ENCODE data around the gene SCCPDH.
"Not testable (repeated sequence)": the region's sequence is repeated elsewhere in the genome, so short reads cannot be mapped to it uniquely, and the experiment has no call there.

SCCPDH gene

DNA sequence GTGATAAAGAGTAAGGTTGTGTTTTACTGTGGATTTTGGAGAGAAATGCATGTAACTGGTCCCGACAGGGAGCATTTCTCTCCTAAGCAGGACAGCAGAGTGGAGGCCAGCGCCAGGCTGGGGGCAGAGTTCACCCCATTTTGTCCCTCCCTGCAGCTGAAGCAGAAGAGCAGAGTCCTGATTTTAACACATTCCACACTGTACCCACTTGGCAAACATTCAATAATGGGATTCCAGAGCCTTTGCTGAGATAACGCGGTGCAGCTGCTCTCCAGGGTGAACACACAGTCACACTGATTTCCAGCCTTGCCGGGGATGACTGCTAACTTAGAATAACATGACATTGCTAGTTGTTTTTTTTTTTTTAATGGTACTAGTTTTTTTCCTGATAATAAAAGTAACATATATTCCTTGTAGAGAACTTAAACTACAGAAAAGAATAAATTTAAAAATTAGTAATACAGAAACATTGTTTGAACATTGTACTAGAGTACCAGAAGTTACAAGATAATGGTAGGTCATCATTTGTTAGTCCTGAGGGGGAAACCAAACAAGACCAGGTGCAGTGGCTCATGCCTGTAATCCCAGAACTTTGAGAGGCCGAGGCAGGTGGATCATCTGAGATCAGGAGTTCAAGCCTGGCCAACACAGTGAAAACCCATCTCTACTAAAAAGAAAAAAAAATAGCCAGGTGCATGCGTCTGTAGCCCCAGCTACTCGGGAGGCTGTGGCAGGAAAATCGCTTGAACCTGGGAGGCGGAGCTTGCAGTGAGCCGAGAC is 77.2 kb downstream of the SCCPDH start:
- no peak for DNase-seq

DNA sequence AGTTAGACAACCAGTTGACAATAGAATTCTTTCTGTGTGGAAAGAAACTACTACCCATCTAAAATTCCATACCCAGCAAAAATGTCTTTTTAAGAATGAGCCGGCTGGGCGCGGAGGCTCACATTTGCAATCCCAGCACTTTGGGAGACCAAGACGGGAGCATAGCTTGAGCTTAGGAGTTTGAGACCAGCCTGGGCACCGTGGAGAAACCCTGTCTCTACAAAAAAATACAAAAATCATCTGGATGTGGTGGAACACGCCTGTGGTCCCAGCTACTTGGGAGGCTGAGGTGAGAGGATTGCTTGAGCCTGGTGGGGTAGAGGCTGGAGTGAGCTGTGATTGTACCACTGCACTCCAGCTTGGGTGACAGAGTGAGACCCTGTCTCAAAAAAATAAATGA is 79.2 kb downstream of the SCCPDH start:
- DNase-seq: no peak

DNA sequence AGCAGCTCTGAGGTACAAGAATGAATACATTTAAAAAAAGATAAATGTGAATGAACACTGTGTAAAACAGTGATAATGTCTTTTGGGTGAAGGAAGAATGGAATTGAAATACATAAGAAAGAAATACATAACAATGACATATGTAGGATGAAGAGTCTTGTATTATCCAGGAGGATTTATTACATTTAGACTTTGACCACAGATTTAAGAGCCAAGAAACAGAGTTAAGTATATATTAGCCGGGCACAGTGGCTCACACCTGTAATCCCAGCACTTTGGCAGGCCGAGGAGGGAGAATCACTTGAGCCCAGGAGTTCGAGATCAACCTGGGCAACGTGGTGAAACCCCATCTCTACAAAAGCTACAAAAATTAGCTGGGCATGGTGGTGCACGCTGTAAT is 79.7 kb downstream of the SCCPDH start:
- DNase-seq: no peak

DNA sequence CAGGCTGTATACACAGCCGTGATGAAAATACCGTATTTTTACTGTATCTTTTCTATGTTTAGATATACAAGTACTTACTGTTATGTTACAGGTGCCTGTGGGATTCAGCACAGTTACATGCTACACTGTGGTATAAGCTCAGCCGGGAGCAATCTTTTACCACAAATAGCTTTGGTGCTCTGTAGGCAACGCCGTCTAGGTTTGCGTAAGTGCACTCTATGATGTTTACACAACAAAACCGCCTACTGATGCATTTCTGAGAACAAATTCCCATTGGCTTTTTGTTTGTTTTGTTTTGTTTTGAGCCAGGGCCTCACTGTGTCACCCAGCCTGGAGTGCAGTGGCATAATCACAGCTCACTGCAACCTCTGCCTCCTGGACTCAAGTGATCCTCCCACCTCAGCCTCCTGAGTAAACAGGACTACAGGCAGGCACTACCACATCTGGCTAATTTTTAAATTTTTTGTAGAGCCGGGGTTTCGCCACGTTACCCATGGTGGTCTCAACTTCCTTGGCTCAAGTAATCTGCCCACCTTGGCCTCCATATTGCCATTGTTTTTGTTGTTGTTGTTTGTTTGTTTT is 81.0 kb downstream of the SCCPDH start:
- no peak for DNase-seq

DNA sequence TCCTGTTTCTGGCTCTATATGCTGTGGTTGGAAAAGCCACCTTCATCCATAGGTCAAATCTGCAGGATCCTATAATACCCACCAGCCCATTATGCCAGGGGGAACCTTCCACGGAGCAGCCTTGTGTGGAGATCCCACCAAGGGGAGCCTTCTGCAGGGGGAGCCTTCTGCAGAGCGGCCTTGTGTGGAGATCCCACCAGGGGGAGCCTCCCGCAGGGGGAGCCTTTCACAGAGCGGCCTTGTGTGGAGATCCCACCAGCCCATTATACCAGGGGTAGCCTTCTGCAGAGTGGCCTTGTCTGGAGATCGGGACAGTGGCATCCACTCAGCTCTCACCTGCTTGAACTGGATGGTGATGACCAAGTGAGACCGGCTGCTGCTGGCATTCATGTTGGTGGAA is 85.3 kb downstream of the SCCPDH start:
- no peak for DNase-seq

DNA sequence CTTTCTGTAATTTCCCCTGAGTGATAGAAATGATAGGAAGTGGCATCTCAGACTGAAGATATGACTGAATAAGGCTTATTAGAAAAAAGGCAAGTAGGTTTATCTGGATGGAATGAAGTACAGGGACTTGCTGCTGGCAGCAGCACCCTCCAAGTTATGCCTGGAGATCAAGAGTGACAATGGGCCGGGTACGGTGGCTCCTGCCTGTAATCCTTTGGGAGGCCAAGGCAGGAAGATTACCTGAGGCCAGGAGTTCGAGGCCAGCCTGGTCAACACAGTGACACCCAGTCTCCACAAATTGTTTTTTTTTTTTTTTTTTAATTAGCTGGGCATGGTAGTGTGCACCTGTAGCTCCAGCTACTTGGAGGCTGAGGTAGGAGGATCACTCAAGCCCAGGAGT is 87.8 kb downstream of the SCCPDH start:
- DNase-seq: no peak

DNA sequence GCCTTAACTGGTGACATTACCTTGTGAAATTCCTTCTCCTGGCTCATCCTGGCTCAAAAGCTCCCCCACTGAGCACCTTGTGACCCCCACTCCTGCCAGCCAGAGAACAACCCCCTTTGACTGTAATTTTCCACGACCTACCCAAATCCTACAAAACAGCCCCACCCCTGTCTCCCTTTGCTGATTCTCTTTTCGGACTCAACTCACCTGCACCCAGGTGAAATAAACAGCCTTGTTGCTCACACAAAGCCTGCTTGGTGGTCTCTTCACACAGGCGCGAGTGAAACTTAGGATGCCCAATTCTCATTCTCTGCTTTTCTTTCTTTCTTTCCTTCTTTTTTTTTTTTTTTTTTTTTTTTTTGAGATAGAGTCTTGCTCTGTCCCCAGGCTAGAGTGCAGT is 89.1 kb downstream of the SCCPDH start:
- not testable (repeated sequence) for DNase-seq

DNA sequence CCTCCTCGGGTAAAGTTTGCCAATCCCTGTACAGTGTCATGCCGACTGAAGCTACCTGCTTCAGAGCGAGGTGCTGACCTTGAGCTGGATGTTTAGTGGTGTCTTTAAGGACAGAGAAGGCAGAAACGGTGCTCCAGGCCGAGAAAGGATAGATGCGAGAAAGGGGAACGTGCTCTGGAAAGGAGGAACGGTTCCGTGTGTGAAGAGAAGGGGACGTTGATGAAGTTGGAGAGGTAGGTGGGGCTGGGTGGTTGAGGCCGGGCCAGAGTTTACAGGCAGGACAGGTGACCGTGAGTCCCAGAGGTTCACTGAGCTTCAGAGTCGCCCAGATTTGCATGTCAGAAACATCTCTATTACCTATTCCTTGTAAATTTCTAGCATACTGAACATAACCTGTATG is 90.7 kb downstream of the SCCPDH start:
- no peak for DNase-seq

DNA sequence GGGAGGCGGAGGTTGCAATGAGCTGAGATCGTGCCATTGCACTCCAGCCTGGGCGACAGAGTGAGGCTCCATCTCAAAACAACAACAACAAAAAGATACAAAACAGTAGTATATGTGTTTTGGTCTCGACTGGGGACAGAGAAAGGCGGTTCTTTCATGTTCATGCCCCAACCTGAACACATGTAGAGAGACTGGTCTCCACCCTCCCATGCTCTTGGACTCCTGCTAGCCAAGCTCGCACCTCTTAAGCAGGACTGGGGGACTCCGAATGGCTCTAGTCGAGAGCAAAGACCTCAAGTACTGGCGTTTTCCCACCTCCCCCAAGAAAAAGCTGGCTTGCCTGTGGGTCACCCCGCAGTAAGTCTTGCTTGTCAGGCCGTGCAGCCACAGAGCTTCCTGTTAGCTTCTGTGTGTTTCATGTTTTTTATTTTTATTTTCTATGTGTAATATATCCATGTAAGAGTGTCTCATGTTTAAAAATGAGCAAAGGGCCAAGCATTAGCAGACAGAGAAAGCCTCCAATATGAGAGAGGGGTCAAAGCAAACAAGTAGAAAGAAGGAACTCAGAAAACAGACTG is 91.6 kb downstream of the SCCPDH start:
- no peak for DNase-seq
